ENCODE results near the gene PCBP3. TPM values are rescaled to one million over a fixed set of nuclear protein-coding genes. Genes with fewer than 3 reads are reported as not detected.

The PCBP3 gene
- total and polyA plus RNA-seq, 4 donors = 0.36 to 1.6 (median 0.42) TPM

DNA sequence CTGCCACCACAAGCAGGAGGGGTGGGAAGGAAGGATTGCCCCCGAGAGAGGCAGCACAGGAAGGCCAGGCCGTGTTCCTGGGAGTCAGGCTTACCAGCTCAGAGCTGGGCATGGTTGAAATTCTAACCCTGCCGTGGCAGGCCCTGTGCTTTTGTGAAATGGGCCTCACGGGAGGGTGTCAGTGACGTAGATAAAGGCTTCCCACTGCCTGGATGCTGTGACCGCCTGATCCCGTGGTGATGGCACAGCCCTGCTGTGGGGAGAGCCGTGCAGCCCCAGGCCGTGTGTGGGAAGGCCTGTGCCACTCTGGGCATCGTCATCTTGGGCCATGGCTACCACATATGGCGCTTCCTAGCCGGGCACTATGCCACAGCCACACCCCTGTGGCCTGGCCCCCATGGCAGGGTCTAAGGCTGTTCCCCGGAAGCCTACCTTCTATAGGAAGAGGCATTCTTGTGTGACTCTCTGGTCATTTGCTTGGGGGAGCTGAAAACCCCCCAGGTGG is 161.3 kb downstream of the PCBP3 start:
- Histone ChIP-seq H3K4me3 (ENCODE audit: low read depth in 1 of 3, low read length in 3 of 3) (no peak overlapping the region), H3K4me1 (ENCODE audit: control insufficient read depth in 4 of 4, insufficient read depth in 4 of 4, low read length in 3 of 4) (no peaks in the 10 kb centered on the region), H3K9me3 (ENCODE audit: control insufficient read depth in 4 of 4, low read length in 3 of 4) (no peaks in the 10 kb centered on the region), H3K9ac (ENCODE audit: low read depth in 1 of 2, low read length in 2 of 2) (no peak overlapping the region), H3K36me3 (ENCODE audit: control insufficient read depth in 4 of 4, insufficient read depth in 3 of 4, low read depth in 1 of 4, low read length in 3 of 4) (no peaks in the 10 kb centered on the region), H3K27me3 (ENCODE audit: control insufficient read depth in 4 of 4, insufficient read depth in 4 of 4, low read length in 3 of 4) (peaks cover 0 to 2% (median 0%) of the 10 kb centered on the region in 4 donors), H3K27ac (ENCODE audit: low read depth in 1 of 2, low read length in 2 of 2) (no peak overlapping the region)
- WGBS = 85% methylated on average over 13 of the region's 13 CpGs
- no peak for DNase-seq (ENCODE audit: low spot score)
- TF ChIP-seq RXRA (IDR thresholded peaks at IDR 0.05) (no peak), FOXA1 (IDR thresholded peaks at IDR 0.05) (no peak), YY1 (IDR thresholded peaks at IDR 0.05) (no peak), JUND (IDR thresholded peaks at IDR 0.05) (no peak), CTCF (IDR thresholded peaks at IDR 0.05; ENCODE audit: low read depth, low read length, missing input control) (no peak), EGR1 (IDR thresholded peaks at IDR 0.05; ENCODE audit: low read depth in 2 of 2) (no peak), FOXA2 (IDR thresholded peaks at IDR 0.05) (no peak), ATF3 (IDR thresholded peaks at IDR 0.05) (no peak), HNF4G (IDR thresholded peaks at IDR 0.05) (no peak), RAD21 (IDR thresholded peaks at IDR 0.05) (no peak), HNF4A (conservative IDR thresholded peaks at IDR 0.05) (no peak), GABPA (IDR thresholded peaks at IDR 0.05 in 1 of 2, conservative IDR thresholded peaks at IDR 0.05 in 1 of 2) (no peak), SP1 (IDR thresholded peaks at IDR 0.05) (no peak), NR2F2 (IDR thresholded peaks at IDR 0.05) (no peak), MAX (IDR thresholded peaks at IDR 0.05) (no peak), TAF1 (conservative IDR thresholded peaks at IDR 0.05) (no peak)
- TF ChIP-seq, protein P1, sequence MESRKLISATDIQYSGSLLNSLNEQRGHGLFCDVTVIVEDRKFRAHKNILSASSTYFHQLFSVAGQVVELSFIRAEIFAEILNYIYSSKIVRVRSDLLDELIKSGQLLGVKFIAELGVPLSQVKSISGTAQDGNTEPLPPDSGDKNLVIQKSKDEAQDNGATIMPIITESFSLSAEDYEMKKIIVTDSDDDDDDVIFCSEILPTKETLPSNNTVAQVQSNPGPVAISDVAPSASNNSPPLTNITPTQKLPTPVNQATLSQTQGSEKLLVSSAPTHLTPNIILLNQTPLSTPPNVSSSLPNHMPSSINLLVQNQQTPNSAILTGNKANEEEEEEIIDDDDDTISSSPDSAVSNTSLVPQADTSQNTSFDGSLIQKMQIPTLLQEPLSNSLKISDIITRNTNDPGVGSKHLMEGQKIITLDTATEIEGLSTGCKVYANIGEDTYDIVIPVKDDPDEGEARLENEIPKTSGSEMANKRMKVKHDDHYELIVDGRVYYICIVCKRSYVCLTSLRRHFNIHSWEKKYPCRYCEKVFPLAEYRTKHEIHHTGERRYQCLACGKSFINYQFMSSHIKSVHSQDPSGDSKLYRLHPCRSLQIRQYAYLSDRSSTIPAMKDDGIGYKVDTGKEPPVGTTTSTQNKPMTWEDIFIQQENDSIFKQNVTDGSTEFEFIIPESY (IDR thresholded peaks at IDR 0.05) = no peak
- TF ChIP-seq, protein P2, sequence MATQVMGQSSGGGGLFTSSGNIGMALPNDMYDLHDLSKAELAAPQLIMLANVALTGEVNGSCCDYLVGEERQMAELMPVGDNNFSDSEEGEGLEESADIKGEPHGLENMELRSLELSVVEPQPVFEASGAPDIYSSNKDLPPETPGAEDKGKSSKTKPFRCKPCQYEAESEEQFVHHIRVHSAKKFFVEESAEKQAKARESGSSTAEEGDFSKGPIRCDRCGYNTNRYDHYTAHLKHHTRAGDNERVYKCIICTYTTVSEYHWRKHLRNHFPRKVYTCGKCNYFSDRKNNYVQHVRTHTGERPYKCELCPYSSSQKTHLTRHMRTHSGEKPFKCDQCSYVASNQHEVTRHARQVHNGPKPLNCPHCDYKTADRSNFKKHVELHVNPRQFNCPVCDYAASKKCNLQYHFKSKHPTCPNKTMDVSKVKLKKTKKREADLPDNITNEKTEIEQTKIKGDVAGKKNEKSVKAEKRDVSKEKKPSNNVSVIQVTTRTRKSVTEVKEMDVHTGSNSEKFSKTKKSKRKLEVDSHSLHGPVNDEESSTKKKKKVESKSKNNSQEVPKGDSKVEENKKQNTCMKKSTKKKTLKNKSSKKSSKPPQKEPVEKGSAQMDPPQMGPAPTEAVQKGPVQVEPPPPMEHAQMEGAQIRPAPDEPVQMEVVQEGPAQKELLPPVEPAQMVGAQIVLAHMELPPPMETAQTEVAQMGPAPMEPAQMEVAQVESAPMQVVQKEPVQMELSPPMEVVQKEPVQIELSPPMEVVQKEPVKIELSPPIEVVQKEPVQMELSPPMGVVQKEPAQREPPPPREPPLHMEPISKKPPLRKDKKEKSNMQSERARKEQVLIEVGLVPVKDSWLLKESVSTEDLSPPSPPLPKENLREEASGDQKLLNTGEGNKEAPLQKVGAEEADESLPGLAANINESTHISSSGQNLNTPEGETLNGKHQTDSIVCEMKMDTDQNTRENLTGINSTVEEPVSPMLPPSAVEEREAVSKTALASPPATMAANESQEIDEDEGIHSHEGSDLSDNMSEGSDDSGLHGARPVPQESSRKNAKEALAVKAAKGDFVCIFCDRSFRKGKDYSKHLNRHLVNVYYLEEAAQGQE (IDR thresholded peaks at IDR 0.05) = no peak
